Activated CD8-positive, alpha-beta memory T cell treated with anti-CD3 and anti-CD28 coated beads, Interleukin-2, amount 50 U/mL, for 1 hour (primary cell): ENCODE results near the gene H6PD.

Source experiments
- DNase-seq: peaks from one replicate; pipeline ENCODE4 v3.0.0-alpha.2; 2020; ENCODE audit errors: extremely low read depth

The H6PD gene

DNA sequence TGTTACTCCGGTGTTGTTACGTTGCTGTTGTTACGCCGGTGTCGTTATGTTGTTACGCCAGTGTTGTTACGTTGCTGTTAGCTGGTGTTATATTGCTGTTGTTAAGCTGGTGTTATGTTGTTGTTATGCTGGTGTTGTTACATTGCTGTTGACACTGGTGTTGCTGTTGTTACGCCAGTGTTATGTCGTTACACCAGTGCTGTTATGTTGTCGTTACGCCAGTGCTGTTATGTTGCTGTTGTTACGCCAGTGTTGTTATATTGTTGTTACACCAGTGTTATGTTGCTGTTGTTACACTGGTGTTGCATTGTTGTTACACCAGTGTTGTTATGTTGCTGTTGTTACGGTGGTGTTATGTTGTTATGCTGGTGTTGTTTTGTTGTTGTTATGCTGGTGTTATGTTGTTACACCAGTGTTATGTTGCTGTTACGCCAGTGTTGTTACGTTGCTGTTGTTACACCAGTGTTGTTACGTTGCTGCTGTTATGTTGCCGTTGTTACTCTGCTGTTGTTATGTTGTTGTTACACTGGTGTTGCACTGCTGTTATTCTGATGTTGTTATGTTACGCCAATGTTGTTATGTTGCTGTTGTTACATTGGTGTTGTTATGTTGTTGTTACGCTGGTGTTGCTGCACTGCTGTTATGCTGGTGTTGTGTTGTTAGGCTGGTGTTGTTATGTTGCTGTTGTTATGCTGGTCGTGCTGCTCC lies 25.6 kb downstream of the H6PD start:
- no peak for DNase-seq

- DNase-seq: no peak
Observed at GRCh38 chr1:9261496-9261895, 26.9 kb downstream of the H6PD start.

DNA sequence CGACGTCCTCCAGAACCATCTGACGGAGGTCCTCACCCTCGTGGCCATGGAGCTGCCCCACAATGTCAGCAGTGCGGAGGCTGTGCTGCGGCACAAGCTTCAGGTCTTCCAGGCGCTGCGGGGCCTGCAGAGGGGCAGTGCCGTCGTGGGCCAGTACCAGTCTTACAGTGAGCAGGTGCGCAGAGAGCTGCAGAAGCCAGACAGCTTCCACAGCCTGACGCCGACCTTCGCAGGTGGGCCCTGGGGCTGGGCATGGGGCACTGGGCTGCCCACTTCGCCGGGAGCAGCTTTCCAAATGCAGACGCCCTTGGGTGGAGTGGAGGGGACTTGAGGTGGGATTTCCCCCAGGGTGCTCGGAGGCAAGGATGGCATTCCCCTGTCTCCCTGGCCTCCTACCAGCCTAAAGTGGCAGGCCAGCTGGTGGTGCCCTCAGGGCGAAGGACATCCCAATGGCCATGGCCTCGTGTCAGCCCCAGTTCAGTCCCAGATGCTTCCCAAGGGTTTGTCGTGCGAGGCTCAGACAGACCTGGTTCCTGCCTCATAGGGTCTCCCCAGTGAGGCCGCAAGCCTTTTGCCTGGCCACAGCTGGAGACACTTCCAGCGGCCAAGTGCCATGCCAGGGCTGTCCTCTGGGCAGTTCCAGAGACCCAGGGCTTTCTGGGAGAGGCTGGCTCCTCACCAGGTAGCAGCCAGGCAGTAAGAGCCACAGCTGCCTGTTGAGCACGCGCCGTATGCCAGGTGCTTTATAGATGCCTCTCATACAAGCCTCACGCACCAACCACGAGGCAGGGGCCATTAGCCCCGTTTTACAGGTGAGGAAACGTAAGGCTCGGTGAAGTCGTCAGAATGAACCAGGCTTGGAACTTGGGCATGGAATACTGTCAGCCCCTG lies 27.8 kb downstream of the H6PD start:
- DNase-seq: no peak

- no peak for DNase-seq
Observed at GRCh38 chr1:9263276-9263855, 28.8 kb downstream of the H6PD start.

GRCh38 chr1:9263984-9264872 lies 29.7 kb downstream of the H6PD start:
- DNase-seq: no peak

DNA sequence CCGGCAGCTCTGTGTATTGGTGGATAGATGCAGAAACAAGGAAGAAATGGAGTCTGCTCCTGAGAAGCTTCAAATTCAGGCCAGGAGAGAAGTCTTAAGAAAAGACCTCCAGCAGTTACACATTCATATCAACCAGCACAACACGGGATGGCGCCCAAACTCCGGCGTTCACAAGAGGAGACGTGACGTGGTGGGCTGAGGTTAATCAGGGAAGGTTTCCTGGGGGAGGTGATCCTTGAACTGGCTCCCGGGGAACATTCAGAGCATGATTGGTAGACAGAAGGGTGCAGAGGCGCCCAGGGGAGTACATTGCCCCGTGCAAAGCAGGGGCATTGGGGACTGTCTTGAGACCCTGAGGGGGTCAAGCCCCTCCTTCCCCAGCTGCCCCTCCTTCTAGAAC lies 30.5 kb downstream of the H6PD start:
- DNase-seq: no peak

GRCh38 chr1:9265968-9266367 lies 31.4 kb downstream of the H6PD start:
- no peak for DNase-seq

DNA sequence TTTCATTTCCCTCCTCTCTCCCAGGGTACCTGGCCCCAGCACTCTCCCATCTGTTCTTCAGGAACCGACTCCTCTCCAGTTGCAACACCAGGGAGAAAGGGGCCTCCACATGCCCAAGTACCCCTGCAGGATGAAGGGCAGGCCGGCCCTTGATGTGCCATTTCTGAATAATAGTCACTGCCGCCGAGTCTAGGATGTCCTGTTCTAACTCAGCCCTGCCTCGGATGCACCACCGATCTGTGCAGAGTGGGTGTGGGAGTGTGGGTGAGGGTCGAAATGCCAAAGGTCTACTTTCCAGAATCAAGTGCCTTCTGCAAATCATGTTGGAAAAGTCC lies 32.7 kb downstream of the H6PD start:
- DNase-seq: no peak

DNA sequence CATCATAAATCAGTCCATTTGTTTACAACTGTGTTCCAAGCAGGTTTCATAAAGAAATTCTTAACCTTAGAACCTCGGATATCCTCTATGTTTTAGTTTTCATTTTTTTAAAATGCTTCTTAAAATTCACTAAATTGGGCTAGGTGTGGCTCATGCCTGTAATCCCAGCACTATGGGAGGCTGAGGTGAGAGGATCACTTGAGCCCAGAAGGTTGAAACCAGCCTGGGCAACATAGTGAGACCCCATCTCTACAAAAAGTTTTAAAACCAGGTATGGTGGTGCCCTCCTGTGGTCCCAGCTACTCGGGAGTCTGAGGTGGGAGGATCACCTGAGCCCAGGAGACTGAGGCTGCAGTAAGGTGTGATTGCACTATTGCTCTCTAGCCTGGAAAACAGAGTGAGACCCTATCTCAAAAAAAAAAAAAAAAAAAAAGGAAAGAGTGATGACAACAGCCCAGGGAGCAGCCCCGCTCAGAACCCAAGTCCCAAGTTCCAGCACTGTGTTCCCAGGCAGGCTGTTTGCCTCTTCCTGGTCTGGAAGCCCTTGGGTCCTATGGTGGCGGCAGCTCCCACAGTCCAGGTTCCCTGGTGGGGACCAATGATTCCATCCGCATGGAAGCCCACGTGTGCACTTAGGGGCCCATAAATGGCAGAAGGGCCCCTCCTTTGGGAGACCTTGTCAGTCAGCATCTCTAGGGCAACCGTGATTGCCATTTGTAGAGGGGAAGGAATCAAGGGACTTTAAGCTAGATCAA lies 33.4 kb downstream of the H6PD start:
- no peak for DNase-seq

DNA sequence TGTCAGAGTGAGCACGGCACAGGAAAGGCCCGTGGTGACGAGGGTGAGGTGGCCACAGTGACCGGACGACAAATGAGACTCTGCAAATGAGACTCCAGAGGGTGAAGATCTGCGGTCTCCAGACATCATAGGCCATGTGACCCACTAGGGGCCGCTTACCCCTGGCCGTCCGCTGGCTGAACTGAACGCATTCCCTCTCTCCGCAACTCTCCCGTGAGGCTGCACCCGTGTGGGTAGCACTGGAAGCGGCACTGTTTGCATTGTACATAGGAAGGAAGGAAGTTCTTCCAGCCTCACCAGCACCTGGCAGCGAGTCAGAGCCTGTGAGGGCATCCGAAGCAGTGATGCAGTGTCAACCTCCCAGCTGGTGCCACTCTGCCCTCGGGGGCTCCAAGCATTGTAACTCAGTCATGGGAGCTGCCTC lies 34.5 kb downstream of the H6PD start:
- no peak for DNase-seq

GRCh38 chr1:9269721-9270120 lies 35.1 kb downstream of the H6PD start:
- no peak for DNase-seq

- no peak for DNase-seq
Observed at GRCh38 chr1:9270290-9270883, 35.8 kb downstream of the H6PD start.

- DNase-seq: no peak
Observed at GRCh38 chr1:9271283-9271682, 36.7 kb downstream of the H6PD start.

GRCh38 chr1:9271861-9272595 lies 37.5 kb downstream of the H6PD start:
- DNase-seq: no peak

DNA sequence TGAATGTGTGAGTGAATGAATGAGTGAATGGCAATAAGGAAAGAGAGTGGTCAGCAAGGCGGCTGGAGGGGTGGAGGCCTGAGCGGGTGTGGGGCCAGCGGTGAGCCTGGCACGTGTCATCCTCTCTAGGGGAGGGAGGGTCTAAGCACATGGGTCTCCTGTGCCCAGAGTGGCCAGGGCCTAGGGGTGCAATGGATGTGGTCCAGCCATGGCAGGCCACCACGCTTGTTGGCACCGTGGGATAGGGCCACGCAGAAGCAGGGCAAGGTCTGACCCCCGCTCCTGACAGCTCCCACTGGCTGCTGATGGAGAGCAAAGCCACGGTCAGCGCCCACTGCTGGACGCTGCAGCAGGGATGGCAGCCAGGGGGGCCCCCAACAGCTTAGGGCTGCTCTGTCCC lies 38.6 kb downstream of the H6PD start:
- DNase-seq: no peak

DNA sequence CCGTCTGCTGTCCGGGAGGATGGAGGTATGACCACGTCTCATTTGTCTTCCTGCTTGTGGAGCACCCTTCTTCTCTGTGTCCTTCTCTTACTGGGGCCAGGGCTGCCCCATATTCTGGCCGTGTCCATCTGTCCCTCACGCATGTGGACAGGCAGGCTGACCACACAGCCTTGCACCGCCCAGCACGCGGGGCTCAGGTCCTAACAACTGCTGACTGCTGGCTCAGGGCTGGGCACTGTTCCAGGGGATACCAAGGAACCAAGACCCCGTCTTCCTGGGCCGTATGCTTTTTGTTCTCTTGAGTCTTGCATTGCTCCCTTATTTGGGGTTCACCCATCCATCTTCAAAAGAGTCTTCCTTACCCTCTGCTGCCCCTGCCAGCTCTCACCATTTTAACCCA lies 40.6 kb downstream of the H6PD start:
- no peak for DNase-seq

DNA sequence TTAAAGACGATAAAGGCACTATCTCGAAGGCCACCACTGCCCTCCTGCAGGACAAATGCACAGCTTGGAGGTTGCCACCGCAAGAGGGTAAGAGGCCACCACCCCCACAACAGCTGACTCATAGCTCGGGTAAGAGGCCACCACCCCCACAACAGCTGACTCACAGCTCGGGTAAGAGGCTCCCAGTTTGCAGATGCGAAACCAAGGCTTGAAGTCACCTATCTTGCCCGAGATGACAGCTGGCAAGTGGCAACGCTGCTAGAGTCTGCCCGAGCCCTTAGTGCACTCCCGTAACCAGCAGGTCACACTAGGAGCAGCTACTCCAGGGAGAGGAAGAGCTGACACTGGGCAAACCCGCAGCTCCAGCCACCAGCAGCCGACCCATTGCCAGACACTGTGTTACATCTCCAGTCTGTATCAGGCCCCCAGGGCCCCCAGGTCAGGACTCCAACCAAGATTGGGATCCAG lies 41.0 kb downstream of the H6PD start:
- no peak for DNase-seq

DNA sequence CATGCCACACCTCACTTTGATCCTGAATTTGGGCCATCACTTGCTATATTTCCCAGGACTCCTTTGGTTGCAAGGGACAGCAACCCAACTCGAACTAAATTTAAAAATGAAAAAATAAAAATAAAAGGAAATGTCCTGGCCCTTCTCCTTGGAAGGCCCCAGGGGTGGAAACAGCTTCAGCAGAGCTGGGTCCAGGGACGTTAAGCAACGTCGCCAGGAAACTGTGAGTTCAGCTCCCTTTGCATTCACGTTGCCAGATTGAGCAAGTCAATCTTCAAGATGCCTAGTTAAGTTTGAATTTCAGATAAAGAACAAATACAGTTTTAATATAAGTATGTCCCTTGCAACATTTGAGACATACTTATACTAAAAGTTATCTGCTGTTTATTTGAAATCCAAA lies 43.5 kb downstream of the H6PD start:
- DNase-seq: no peak

DNA sequence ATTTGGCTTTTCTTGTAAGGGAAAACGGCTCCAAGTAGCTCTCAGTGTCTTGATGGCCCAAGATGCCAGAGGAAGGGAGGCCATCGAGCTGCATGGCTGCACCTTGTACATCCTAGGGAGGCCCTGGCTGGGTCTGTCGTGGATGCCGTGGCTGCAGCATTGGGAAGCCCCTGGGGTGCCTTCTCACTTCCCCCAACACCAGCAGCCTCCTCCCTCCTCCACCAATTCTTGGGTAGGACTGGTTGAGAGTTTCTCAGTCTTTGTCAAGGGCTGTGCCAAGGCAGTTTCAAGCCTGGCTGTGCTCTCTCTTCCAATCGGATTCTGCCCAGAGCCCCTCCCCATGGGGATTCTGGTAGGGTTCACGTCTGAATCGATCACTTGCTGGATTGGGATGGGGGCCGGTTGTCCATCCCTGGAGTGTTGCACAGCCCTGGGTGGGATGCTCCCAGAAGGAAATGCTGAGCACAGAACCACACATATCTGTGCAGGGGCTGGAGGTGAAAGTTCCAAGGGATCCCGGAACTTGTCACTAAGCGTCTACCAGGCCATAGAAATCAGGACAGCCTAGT lies 44.1 kb downstream of the H6PD start:
- DNase-seq: no peak
